GM11168 (cell line): ENCODE results near the gene KLK1.

Experiments used
- in situ Hi-C: fragments of 300-500 bp; cut with MboI; formaldehyde crosslinking; loops from one replicate; pipeline ENCODE4 v1.12.0; 2022; ENCODE audit warnings: low sequenced_read_pairs; ENCODE audit not compliant: unreplicated experiment

KLK1 gene

GRCh38 chr19:50823389-50824042 lies at the start of gene KLK1:
TSS of gene KLK1 (minus strand) at chr19:50823787. CDS start at chr19:50823748, 39 bp downstream.
- in situ Hi-C loops: no loop called here

DNA sequence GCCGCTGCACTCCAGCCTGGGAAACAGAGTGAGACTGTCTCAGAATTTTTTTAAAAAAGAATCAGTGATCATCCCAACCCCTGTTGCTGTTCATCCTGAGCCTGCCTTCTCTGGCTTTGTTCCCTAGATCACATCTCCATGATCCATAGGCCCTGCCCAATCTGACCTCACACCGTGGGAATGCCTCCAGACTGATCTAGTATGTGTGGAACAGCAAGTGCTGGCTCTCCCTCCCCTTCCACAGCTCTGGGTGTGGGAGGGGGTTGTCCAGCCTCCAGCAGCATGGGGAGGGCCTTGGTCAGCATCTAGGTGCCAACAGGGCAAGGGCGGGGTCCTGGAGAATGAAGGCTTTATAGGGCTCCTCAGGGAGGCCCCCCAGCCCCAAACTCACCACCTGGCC lies 49.5 kb upstream of the KLK1 start, which contains the start of gene KLK2:
Gene KLK2 (plus strand): TSS at position 384 of the 400 bp plus-strand sequence. CDS start 35 bp downstream, outside the sequence.
- in situ Hi-C loops: no loop called here

- in situ Hi-C loops: no loop called here
Measured at GRCh38 chr19:50870417-50871089, 47.0 kb upstream of the KLK1 start.

DNA sequence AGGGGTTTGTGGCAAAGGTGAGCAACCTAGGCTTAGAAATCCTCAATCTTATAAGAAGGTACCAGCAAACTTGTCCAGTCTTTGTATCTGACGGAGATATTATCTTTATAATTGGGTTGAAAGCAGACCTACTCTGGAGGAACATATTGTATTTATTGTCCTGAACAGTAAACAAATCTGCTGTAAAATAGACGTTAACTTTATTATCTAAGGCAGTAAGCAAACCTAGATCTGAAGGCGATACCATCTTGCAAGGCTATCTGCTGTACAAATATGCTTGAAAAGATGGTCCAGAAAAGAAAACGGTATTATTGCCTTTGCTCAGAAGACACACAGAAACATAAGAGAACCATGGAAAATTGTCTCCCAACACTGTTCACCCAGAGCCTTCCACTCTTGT lies 45.9 kb upstream of the KLK1 start:
- in situ Hi-C loops: no loop called here

DNA sequence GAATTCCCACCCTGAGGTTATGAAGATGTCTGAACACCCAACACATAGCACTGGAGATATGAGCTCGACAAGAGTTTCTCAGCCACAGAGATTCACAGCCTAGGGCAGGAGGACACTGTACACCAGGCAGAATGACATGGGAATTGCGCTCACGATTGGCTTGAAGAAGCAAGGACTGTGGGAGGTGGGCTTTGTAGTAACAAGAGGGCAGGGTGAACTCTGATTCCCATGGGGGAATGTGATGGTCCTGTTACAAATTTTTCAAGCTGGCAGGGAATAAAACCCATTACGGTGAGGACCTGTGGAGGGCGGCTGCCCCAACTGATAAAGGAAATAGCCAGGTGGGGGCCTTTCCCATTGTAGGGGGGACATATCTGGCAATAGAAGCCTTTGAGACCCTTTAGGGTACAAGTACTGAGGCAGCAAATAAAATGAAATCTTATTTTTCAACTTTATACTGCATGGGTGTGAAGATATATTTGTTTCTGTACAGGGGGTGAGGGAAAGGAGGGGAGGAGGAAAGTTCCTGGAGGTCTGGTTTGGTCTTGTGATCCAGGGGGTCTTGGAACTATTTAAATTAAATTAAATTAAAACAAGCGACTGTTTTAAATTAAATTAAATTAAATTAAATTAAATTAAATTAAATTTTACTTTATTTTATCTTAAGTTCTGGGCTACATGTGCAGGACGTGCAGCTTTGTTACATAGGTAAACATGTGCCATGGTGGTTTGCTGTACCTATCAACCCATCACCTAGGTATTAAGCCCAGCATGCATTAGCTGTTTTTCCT lies 38.1 kb upstream of the KLK1 start:
- in situ Hi-C loops: no loop called here

DNA sequence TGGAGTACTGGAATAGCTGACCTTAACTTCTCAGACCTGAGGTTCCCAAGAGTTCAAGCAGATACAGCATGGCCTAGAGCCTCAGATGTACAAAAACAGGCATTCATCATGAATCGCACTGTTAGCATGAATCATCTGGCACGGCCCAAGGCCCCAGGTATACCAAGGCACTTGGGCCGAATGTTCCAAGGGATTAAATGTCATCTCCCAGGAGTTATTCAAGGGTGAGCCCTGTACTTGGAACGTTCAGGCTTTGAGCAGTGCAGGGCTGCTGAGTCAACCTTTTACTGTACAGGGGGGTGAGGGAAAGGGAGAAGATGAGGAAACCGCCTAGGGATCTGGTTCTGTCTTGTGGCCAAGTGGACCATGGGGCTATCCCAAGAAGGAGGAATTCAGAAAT lies 37.4 kb upstream of the KLK1 start:
- in situ Hi-C loops: no loop called here

GRCh38 chr19:50859849-50860248 lies 36.3 kb upstream of the KLK1 start:
- in situ Hi-C loops: no loop called here

GRCh38 chr19:50858886-50859285 lies 35.3 kb upstream of the KLK1 start:
- in situ Hi-C loops: no loop called here

- in situ Hi-C loops: no loop called here
Measured at GRCh38 chr19:50857366-50857765, 33.8 kb upstream of the KLK1 start.

- in situ Hi-C loops: no loop called here
Measured at GRCh38 chr19:50854636-50855410, 31.2 kb upstream of the KLK1 start, which contains the start of gene KLK3. TSS of gene KLK3 (plus strand) at chr19:50854915. CDS start at chr19:50854956, 41 bp downstream.

DNA sequence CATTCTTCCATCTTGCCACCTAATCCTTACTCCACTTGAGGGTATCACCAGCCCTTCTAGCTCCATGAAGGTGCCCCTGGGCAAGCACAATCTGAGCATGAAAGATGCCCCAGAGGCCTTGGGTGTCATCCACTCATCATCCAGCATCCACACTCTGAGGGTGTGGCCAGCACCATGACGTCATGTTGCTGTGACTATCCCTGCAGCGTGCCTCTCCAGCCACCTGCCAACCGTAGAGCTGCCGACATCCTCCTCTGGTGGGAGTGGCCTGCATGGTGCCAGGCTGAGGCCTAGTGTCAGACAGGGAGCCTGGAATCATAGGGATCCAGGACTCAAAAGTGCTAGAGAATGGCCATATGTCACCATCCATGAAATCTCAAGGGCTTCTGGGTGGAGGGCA lies 28.0 kb upstream of the KLK1 start:
- in situ Hi-C loops: no loop called here

- in situ Hi-C loops: no loop called here
Measured at GRCh38 chr19:50850738-50851137, 27.2 kb upstream of the KLK1 start.

DNA sequence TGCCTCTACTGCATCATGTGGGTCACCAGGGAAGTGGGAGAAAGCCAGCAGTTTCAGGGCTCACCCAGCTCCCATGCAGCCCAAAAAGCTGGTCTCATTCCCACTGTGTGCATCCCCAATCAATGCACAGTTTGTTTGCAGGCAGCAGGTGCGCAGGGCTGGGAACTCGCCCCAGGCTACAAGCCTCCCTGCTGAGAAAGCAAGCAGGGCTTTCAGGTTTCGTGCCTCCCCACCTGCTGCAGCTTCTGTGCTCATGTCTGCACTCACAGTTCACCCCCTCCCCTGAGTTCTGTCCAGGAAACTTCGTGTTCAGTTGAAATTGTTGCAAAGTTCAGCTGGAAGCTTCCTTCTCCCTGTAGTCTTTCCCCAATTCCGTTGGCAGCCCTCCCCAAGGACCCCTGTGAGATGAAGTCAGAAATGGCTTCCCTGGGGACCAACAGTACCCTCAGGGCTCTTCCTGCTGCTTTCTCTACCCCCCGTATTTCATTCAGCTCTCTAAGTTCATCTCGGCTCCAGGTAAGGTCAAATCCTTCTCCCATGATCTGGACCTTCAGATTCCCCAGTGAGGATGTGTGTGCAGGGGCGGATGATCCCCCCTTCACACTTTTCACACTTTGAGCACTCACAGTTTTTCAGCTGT lies 20.8 kb upstream of the KLK1 start:
- in situ Hi-C loops: no loop called here

- in situ Hi-C loops: no loop called here
Measured at GRCh38 chr19:50843701-50844221, 20.2 kb upstream of the KLK1 start.

- in situ Hi-C loops: no loop called here
Measured at GRCh38 chr19:50843205-50843604, 19.6 kb upstream of the KLK1 start.

GRCh38 chr19:50842130-50842529 lies 18.5 kb upstream of the KLK1 start:
- in situ Hi-C loops: no loop called here

DNA sequence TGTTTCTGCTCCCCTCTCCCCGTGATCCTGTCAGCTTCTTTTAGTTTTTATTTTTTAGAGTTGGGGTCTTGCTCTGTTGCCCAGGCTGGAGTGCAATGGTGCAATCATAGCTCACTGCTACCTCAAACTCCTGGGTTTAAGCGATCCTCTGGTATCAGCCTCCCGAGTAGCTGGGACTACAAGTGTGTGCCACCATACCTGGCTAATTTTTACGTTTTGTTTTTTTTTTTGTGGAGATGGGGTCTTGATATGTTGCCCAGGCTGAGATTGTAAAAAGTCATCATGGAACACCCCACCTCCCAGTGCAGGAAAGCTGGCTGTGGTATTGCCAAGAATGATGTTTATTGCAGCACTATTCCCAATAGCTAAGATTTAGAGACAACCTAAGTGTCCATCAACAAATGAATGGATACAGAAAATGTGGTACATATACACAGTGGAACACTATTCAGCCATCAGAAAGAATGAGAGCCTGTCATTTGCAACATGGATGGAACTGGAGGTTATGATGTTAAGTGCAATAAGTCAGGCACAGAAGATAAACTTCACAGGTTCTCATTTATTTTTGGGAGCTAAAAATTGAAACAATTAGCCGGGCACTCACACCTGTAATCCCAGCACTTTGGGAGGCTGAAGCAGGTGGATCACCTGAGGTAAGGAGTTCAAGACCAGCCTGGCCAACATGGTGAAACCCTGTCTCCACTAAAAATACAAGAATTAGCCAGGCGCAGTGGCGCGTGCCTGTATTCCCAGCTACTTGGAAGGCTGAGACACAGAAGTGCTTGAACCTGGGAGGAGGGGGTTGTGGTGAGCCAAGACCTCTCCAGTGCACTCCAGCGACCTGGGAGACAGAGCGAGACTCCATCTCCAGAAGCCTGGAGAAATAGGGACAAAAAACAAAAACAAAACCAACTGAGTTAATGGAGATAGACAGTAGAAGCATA lies 16.4 kb upstream of the KLK1 start:
- in situ Hi-C loops: no loop called here

DNA sequence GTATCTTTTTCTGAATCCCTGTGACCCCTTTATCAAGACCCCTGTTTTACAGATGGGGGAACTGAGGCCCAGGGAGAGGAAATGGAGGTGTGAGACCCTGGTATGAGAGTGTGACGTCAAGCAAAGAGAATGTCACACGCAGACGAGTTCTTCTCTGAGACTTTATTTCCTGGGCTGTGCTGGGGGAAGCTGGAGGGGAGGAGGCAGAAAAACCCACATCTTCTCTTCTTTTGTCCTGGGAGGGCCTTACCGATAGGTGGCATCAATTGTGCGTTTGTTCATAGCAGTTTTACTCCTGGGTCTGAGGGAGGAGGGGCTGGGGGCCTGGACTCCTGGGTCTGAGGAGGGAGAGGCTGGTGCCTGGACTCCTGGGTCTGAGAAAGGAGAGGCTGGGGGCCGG lies 14.7 kb upstream of the KLK1 start:
- in situ Hi-C loops: no loop called here

- in situ Hi-C loops: no loop called here
Measured at GRCh38 chr19:50837300-50837699, 13.7 kb upstream of the KLK1 start.
